ENCODE results near the gene VEZT. TPM values are rescaled to one million over a fixed set of nuclear protein-coding genes. Genes with fewer than 3 reads are reported as not detected.

Gene VEZT
- total and polyA plus RNA-seq, 9 donors, result 31.2 to 67.7 (median 52.8) TPM

- Histone ChIP-seq H3K27me3 (no peaks in the 10 kb centered on the region), H3K4me1 (ENCODE audit: insufficient read depth) (no peaks in the 10 kb centered on the region), H3K27ac (no peak overlapping the region), H3K4me3 (no peak overlapping the region), H3K9me3 (no peaks in the 10 kb centered on the region), H3K36me3 (no peaks in the 10 kb centered on the region)
- intact Hi-C loops (cut with DNase I), result loop anchor here (5.0 kb wide), 2 partner anchors 222 to 227 kb away; no protein-coding TSS in a partner anchor
- no peak for DNase-seq
- TF ChIP-seq EP300 (IDR thresholded peaks at IDR 0.05) (no peak), POLR2A (IDR thresholded peaks at IDR 0.05) (no peak)
- TF ChIP-seq, protein P1, sequence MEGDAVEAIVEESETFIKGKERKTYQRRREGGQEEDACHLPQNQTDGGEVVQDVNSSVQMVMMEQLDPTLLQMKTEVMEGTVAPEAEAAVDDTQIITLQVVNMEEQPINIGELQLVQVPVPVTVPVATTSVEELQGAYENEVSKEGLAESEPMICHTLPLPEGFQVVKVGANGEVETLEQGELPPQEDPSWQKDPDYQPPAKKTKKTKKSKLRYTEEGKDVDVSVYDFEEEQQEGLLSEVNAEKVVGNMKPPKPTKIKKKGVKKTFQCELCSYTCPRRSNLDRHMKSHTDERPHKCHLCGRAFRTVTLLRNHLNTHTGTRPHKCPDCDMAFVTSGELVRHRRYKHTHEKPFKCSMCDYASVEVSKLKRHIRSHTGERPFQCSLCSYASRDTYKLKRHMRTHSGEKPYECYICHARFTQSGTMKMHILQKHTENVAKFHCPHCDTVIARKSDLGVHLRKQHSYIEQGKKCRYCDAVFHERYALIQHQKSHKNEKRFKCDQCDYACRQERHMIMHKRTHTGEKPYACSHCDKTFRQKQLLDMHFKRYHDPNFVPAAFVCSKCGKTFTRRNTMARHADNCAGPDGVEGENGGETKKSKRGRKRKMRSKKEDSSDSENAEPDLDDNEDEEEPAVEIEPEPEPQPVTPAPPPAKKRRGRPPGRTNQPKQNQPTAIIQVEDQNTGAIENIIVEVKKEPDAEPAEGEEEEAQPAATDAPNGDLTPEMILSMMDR (IDR thresholded peaks at IDR 0.05), result no peak
- 89 to 95% (median 95%) methylated on average over 2 of the region's 2 CpGs for WGBS, 3 donors
These were observed 121.6 kb downstream of the VEZT start for GRCh38 chr12:95339086-95339788.

DNA sequence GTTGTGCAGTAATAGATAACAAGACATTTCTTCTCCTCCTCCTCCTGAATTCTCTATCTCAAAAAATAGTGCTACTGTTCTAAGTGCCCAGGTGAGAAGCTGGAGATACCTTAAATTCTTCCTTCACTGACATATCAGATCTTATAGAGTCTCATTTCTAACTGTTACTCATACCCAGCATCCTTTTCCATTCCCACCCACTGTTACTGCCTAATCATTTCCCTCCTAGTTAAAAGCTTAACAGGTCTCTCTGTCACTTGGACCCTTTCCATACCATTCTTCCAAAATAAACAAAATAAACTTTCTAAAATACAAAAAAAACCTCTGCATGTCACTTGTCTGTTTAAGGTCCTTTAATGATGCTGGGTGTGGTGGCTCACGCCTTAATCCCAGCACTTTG, 124.4 kb downstream of the VEZT start:
- intact Hi-C loops (cut with DNase I), result no loop called here
- no peak overlapping the region for H3K27ac ChIP-seq
- 92 to 100% (median 100%) methylated on average over 1 of the region's 1 CpG for WGBS, 3 donors
- no peak overlapping the region for H3K4me3 ChIP-seq
- no peaks in the 10 kb centered on the region for H3K4me1 ChIP-seq (ENCODE audit: insufficient read depth)
- no peaks in the 10 kb centered on the region for H3K36me3 ChIP-seq
- H3K9me3 ChIP-seq, result no peaks in the 10 kb centered on the region
- DNase-seq, result no peak
- no peak for TF ChIP-seq EP300 (IDR thresholded peaks at IDR 0.05)
- TF ChIP-seq POLR2A (IDR thresholded peaks at IDR 0.05), result no peak
- TF ChIP-seq, protein P1 (IDR thresholded peaks at IDR 0.05), result no peak
- H3K27me3 ChIP-seq, result no peaks in the 10 kb centered on the region

DNA sequence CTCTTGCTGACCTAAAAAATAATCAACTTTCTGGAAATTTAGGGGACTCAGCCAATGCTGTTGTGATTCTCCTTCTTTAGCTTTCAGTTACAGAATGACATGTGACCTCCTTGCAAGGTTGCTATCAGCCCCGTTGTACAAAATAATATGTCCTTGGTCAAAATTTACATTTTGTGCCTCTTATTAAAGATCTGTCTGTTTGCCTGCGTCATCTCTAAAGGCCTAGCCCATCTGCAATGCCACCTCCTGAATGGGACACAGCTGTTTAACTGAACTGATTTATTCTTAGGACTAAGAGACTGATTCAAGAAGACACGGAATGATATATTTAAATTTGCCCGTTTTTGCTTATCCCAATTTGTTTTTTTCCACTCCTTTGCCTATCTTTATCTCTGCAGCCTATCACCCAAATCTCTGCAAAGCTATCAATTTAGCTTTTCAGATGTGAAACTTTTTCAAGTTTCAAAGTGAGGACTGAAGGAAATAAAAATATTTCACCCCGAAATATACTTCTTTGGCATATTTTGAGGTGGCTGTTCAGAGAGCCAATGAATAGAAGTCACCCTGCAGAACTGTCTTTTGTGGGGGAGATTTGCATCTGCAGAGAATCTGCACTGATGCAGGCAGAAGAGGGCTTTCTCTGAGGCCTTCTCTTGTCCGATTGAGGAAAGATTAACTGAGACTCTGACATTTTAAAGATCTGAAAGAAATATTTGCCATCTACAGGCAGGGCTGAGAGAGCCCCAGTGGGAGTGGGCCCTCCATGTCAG, 126.0 kb downstream of the VEZT start:
- no peaks in the 10 kb centered on the region for H3K9me3 ChIP-seq
- intact Hi-C loops (cut with DNase I), result no loop called here
- H3K27me3 ChIP-seq, result no peaks in the 10 kb centered on the region
- H3K27ac ChIP-seq, result no peak overlapping the region
- H3K36me3 ChIP-seq, result no peaks in the 10 kb centered on the region
- 57 to 68% (median 59%) methylated on average over 6 of the region's 6 CpGs for WGBS, 3 donors
- TF ChIP-seq EP300 (IDR thresholded peaks at IDR 0.05), result no peak
- TF ChIP-seq, protein P1 (IDR thresholded peaks at IDR 0.05), result no peak
- DNase-seq, result no peak
- no peaks in the 10 kb centered on the region for H3K4me1 ChIP-seq (ENCODE audit: insufficient read depth)
- no peak overlapping the region for H3K4me3 ChIP-seq

GRCh38 chr12:95349291-95349690, 131.7 kb downstream of the VEZT start:
- intact Hi-C loops (cut with DNase I), result no loop called here
- Histone ChIP-seq H3K4me3 (no peak overlapping the region), H3K36me3 (no peaks in the 10 kb centered on the region), H3K27ac (no peak overlapping the region), H3K4me1 (ENCODE audit: insufficient read depth) (no peaks in the 10 kb centered on the region), H3K9me3 (no peaks in the 10 kb centered on the region), H3K27me3 (no peaks in the 10 kb centered on the region)
- no peak for TF ChIP-seq EP300 (IDR thresholded peaks at IDR 0.05)
- TF ChIP-seq, protein P1 (IDR thresholded peaks at IDR 0.05), result no peak
- TF ChIP-seq POLR2A (IDR thresholded peaks at IDR 0.05), result no peak
- WGBS, 3 donors, result 81 to 92% (median 84%) methylated on average over 7 of the region's 7 CpGs
- no peak for DNase-seq

Measured in ovary (tissue), 9 donors.